OCI-LY1 (cell line): ENCODE data around the gene MACROD1.

Source experiments
- CTCF ChIP-seq: fragments of 200-600 bp; sonication (generic), shearing (Covaris generic); IDR thresholded peaks from 2 replicates; pipeline ENCODE4 v1.5.1; 2017; ENCODE audit warnings: mild to moderate bottlenecking, antibody characterized with exemption, low read length, moderate library complexity, mixed read lengths
- EZH2 ChIP-seq: fragments of 200-600 bp; sonication (generic), shearing (Covaris generic); IDR thresholded peaks from 2 replicates; pipeline ENCODE4 v1.8.0; 2017; ENCODE audit warnings: borderline replicate concordance, mixed run types, mild to moderate bottlenecking, antibody characterized with exemption, low read length, moderate library complexity, mixed read lengths

- TF ChIP-seq CTCF (no peak), EZH2 (no peak)
These were observed 69.1 kb downstream of the MACROD1 start for GRCh38 chr11:64096835-64097234.
